Measurements from ENCODE around the gene HAUS7. TPM values are rescaled to one million over a fixed set of nuclear protein-coding genes. Genes with fewer than 3 reads are reported as not detected.

Gene HAUS7
- total RNA-seq (2021) (29.3 and 33.4 TPM in 2 replicates), Bru-seq, nascent RNA (percentile 23 among the genes with signal in this experiment), BruChase-seq, experiment 1, labeled RNA remaining after a 2-hour chase (percentile 21 among the genes with signal in this experiment), BruChase-seq, experiment 2, labeled RNA remaining after a 6-hour chase (percentile 25 among the genes with signal in this experiment)
- long read RNA-seq, transcript HAUS7-202 (10 exons, 1,363 nt), result major isoform, 24 of 26 reads
- long read RNA-seq, partial matches to known transcripts, result 1 of 26 reads
- long read RNA-seq, other reads (novel, unspliced or antisense), result 1 of 26 reads

- Histone ChIP-seq H3F3A (ENCODE audit: insufficient read depth, low read depth) (no peaks in the 10 kb centered on the region), H3K27me3 (ENCODE audit: insufficient read depth, low read depth) (no peaks in the 10 kb centered on the region), H3K9me2 (ENCODE audit: insufficient read depth) (no peaks in the 10 kb centered on the region), H3K4me1 (replicated peaks; ENCODE audit: insufficient read depth) (no peaks in the 10 kb centered on the region), H3K36me3 (ENCODE audit: low read depth) (no peaks in the 10 kb centered on the region), H4K20me1 (ENCODE audit: insufficient read depth) (no peaks in the 10 kb centered on the region), H3K9me3 (ENCODE audit: insufficient read depth, low read depth) (no peaks in the 10 kb centered on the region), H3K27ac (no peak within 1 kb of the TSS), H3K4me3 (peak within 1 kb of the TSS; percentile 84), H3K79me2 (ENCODE audit: low read depth) (0 out of 2 replicates have a peak, but pooled peaks cover 4% of the 10 kb centered on the region), H2AFZ (peak within 1 kb of the TSS; percentile 97), H3K4me2 (peak within 1 kb of the TSS; percentile 87)
- BruUV-seq (replicated peaks), result no TSS peak
- ChIA-PET POLR2A (ENCODE audit: unreplicated experiment) (interaction anchor here (0.6 to 0.7 kb wide), 2 partner anchors 471 to 564 kb away, joined by 3 to 8 read pairs; no protein-coding TSS in a partner anchor), CTCF (interaction anchor here (0.6 to 1.0 kb wide), 3 partner anchors 10 to 79 kb away, joined by 3 to 10 read pairs (median 4); no protein-coding TSS in a partner anchor)
- intact Hi-C loops (cut with micrococcal nuclease; ENCODE audit: unreplicated experiment), result loop anchor here (2.0 kb wide), 1 partner anchor 36 kb away; no protein-coding TSS in a partner anchor
- peak; percentile 73 for TF ChIP-seq CTCF (conservative IDR thresholded peaks at IDR 0.05)
- no peak for TF ChIP-seq EZH2 (IDR thresholded peaks at IDR 0.05; ENCODE audit: low read depth)
- peak; percentile 73 to 88 for DNase-seq
Measured at GRCh38 chrX:153470411-153471363, at the start of gene HAUS7. Gene HAUS7, minus strand, starts transcription at chrX:153470576. Its CDS starts 19 bp downstream, at chrX:153470557.

- H3K27me3 ChIP-seq (ENCODE audit: insufficient read depth, low read depth), result peaks cover 18% of the 10 kb centered on the region
- no peaks in the 10 kb centered on the region for H3F3A ChIP-seq (ENCODE audit: insufficient read depth, low read depth)
- H2AFZ ChIP-seq, result no peak overlapping the region
- no peaks in the 10 kb centered on the region for H3K79me2 ChIP-seq (ENCODE audit: low read depth)
- DNase-seq, result no peak
- H3K4me2 ChIP-seq, result no peak overlapping the region
- no peaks in the 10 kb centered on the region for H3K4me1 ChIP-seq (replicated peaks; ENCODE audit: insufficient read depth)
- no TSS peak for BruUV-seq (replicated peaks)
- H3K4me3 ChIP-seq, result no peak overlapping the region
- no peaks in the 10 kb centered on the region for H3K36me3 ChIP-seq (ENCODE audit: low read depth)
- H3K9me2 ChIP-seq (ENCODE audit: insufficient read depth), result no peaks in the 10 kb centered on the region
- H3K27ac ChIP-seq, result no peak overlapping the region
- TF ChIP-seq CTCF (conservative IDR thresholded peaks at IDR 0.05) (no peak), EZH2 (IDR thresholded peaks at IDR 0.05; ENCODE audit: low read depth) (no peak)
- H4K20me1 ChIP-seq (ENCODE audit: insufficient read depth), result no peaks in the 10 kb centered on the region
- CTCF ChIA-PET, result no interaction called here
- intact Hi-C loops (cut with micrococcal nuclease; ENCODE audit: unreplicated experiment), result no loop called here
- H3K9me3 ChIP-seq (ENCODE audit: insufficient read depth, low read depth), result no peaks in the 10 kb centered on the region
- POLR2A ChIA-PET (ENCODE audit: unreplicated experiment), result interaction anchor here (0.6 kb wide), 1 partner anchor 560 kb away, joined by 5 read pairs; no protein-coding TSS in a partner anchor
Measured at GRCh38 chrX:153519569-153520286, 49.4 kb upstream of the HAUS7 start.
